Testis (tissue), 2 donors: ENCODE data around the gene REEP2.

Source experiments
- POLR2A ChIP-seq: fragments of 450-650 bp; IDR thresholded peaks from one replicate; pipeline ENCODE4 v1.6.1; 2017; ENCODE audit warnings: antibody characterized with exemption, mild to moderate bottlenecking, moderate library complexity
- TF ChIP-seq, protein P1 (sequence below), 3 experiments: fragments of 450-650 bp in 2 of 3; fragments of 200-600 bp in 1 of 3; sonication (generic) in 1 of 3; IDR thresholded peaks; one replicate each; pipeline ENCODE4 v1.5.1; 2016 to 2019; ENCODE audit warnings: antibody characterized with exemption in 3 of 3, mild to moderate bottlenecking in 2 of 3, moderate library complexity in 1 of 3

DNA sequence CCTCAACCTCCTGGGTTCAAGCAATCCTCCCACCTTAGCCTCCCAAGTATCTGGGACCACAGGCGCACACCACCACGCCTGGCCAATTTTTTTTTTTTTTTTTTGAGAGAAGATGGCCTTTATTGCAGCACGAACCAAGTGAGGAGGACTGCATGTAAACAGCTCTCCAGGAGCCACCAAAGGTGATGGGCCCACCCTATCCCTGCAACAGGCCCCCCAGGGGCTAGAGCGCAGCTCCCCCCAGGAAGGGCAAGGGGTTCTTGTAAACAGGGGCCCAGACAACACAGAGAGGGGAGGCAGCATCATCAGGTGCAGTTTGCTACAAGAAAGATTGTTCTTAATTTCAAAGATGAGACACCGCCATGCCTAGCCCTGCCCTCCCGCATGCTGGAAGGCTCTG is 13.9 kb downstream of the REEP2 start:
- TF ChIP-seq, protein P1, sequence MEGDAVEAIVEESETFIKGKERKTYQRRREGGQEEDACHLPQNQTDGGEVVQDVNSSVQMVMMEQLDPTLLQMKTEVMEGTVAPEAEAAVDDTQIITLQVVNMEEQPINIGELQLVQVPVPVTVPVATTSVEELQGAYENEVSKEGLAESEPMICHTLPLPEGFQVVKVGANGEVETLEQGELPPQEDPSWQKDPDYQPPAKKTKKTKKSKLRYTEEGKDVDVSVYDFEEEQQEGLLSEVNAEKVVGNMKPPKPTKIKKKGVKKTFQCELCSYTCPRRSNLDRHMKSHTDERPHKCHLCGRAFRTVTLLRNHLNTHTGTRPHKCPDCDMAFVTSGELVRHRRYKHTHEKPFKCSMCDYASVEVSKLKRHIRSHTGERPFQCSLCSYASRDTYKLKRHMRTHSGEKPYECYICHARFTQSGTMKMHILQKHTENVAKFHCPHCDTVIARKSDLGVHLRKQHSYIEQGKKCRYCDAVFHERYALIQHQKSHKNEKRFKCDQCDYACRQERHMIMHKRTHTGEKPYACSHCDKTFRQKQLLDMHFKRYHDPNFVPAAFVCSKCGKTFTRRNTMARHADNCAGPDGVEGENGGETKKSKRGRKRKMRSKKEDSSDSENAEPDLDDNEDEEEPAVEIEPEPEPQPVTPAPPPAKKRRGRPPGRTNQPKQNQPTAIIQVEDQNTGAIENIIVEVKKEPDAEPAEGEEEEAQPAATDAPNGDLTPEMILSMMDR (IDR thresholded peaks at IDR 0.05), result no peak
- TF ChIP-seq POLR2A, result no peak
